ENCODE results near the gene AQP10. TPM values are rescaled to one million over a fixed set of nuclear protein-coding genes. Genes with fewer than 3 reads are reported as not detected.
"Not testable (repeated sequence)": the region's sequence is repeated elsewhere in the genome, so short reads cannot be mapped to it uniquely, and the experiment has no call there.

AQP10 gene
- total RNA-seq, 2 experiments from 2014 or later = not detected

GRCh38 chr1:154301582-154301981, 19.3 kb upstream of the AQP10 start:
- Histone ChIP-seq H4K20me1 (ENCODE audit: insufficient read depth, low read length) (no peaks in the 10 kb centered on the region), H3K9me3 (ENCODE audit: low read length) (no peaks in the 10 kb centered on the region), H3K4me2 (ENCODE audit: low read length) (no peak overlapping the region), H3K36me3 (ENCODE audit: insufficient read depth, low read length) (no peaks in the 10 kb centered on the region), H3K27ac (ENCODE audit: low read depth, low read length, poor library complexity, severe bottlenecking) (no peak overlapping the region), H3K4me3 (ENCODE audit: low read depth, low read length, poor library complexity, severe bottlenecking) (no peak overlapping the region), H2AFZ (ENCODE audit: low read length) (no peak overlapping the region), H3K4me1 (ENCODE audit: insufficient read depth, low read length, poor library complexity, severe bottlenecking) (no peaks in the 10 kb centered on the region), H3K79me2 (ENCODE audit: insufficient read depth, low read depth, low read length) (no peaks in the 10 kb centered on the region), H3K9me2 (ENCODE audit: insufficient read depth, low read length) (no peaks in the 10 kb centered on the region)
- CTCF ChIA-PET (ENCODE audit: unreplicated experiment) = no interaction called here
- BruUV-seq (replicated peaks) = no TSS peak
- TF ChIP-seq EZH2phosphoT487 (IDR thresholded peaks at IDR 0.05; ENCODE audit: borderline replicate concordance, low read depth, low read length) (no peak), CTCF (conservative IDR thresholded peaks at IDR 0.05; ENCODE audit: low read length) (no peak)
- intact Hi-C loops (cut with micrococcal nuclease; ENCODE audit: unreplicated experiment) = no loop called here
- DNase-seq (ENCODE audit: low spot score) = no peak
- POLR2A ChIA-PET = no interaction called here

- Histone ChIP-seq H3K4me2 (ENCODE audit: low read length) (no peak overlapping the region), H4K20me1 (ENCODE audit: insufficient read depth, low read length) (no peaks in the 10 kb centered on the region), H3K9me3 (ENCODE audit: low read length) (no peaks in the 10 kb centered on the region), H3K4me1 (ENCODE audit: insufficient read depth, low read length, poor library complexity, severe bottlenecking) (no peaks in the 10 kb centered on the region), H3K79me2 (ENCODE audit: insufficient read depth, low read depth, low read length) (no peaks in the 10 kb centered on the region), H3K9me2 (ENCODE audit: insufficient read depth, low read length) (no peaks in the 10 kb centered on the region), H3K27ac (ENCODE audit: low read depth, low read length, poor library complexity, severe bottlenecking) (no peak overlapping the region), H3K36me3 (ENCODE audit: insufficient read depth, low read length) (no peaks in the 10 kb centered on the region), H2AFZ (ENCODE audit: low read length) (no peak overlapping the region), H3K4me3 (ENCODE audit: low read depth, low read length, poor library complexity, severe bottlenecking) (no peak overlapping the region)
- ChIA-PET CTCF (ENCODE audit: unreplicated experiment) (no interaction called here), POLR2A (interaction anchor here (0.7 kb wide), 1 partner anchor 392 kb away, joined by 5 read pairs; no protein-coding TSS in a partner anchor)
- DNase-seq (ENCODE audit: low spot score) = no peak
- BruUV-seq (replicated peaks) = no TSS peak
- no peak for TF ChIP-seq CTCF (conservative IDR thresholded peaks at IDR 0.05; ENCODE audit: low read length)
- no peak for TF ChIP-seq EZH2phosphoT487 (IDR thresholded peaks at IDR 0.05; ENCODE audit: borderline replicate concordance, low read depth, low read length)
- intact Hi-C loops (cut with micrococcal nuclease; ENCODE audit: unreplicated experiment) = no loop called here
These were observed 16.1 kb upstream of the AQP10 start for GRCh38 chr1:154304664-154305337.

- BruUV-seq (replicated peaks) = no TSS peak
- Histone ChIP-seq H3K9me3 (ENCODE audit: low read length) (no peaks in the 10 kb centered on the region), H3K4me1 (ENCODE audit: insufficient read depth, low read length, poor library complexity, severe bottlenecking) (no peaks in the 10 kb centered on the region), H3K9me2 (ENCODE audit: insufficient read depth, low read length) (no peaks in the 10 kb centered on the region), H4K20me1 (ENCODE audit: insufficient read depth, low read length) (no peaks in the 10 kb centered on the region), H3K36me3 (ENCODE audit: insufficient read depth, low read length) (no peaks in the 10 kb centered on the region), H2AFZ (ENCODE audit: low read length) (no peak overlapping the region), H3K79me2 (ENCODE audit: insufficient read depth, low read depth, low read length) (no peaks in the 10 kb centered on the region), H3K4me2 (ENCODE audit: low read length) (no peak overlapping the region), H3K4me3 (ENCODE audit: low read depth, low read length, poor library complexity, severe bottlenecking) (no peak overlapping the region), H3K27ac (ENCODE audit: low read depth, low read length, poor library complexity, severe bottlenecking) (no peak overlapping the region)
- DNase-seq (ENCODE audit: low spot score) = no peak
- intact Hi-C loops (cut with micrococcal nuclease; ENCODE audit: unreplicated experiment) = no loop called here
- CTCF ChIA-PET (ENCODE audit: unreplicated experiment) = no interaction called here
- POLR2A ChIA-PET = no interaction called here
- TF ChIP-seq EZH2phosphoT487 (IDR thresholded peaks at IDR 0.05; ENCODE audit: borderline replicate concordance, low read depth, low read length) = no peak
These were observed 14.7 kb upstream of the AQP10 start for GRCh38 chr1:154306151-154306550.

- H3K4me1 ChIP-seq (ENCODE audit: insufficient read depth, low read length, poor library complexity, severe bottlenecking); CTCF ChIA-PET (ENCODE audit: unreplicated experiment); H4K20me1 ChIP-seq (ENCODE audit: insufficient read depth, low read length); intact Hi-C loops (cut with micrococcal nuclease; ENCODE audit: unreplicated experiment); H3K36me3 ChIP-seq (ENCODE audit: insufficient read depth, low read length); BruUV-seq (replicated peaks); H3K4me2 ChIP-seq (ENCODE audit: low read length); DNase-seq (ENCODE audit: low spot score); H3K27ac ChIP-seq (ENCODE audit: low read depth, low read length, poor library complexity, severe bottlenecking); H2AFZ ChIP-seq (ENCODE audit: low read length); H3K9me3 ChIP-seq (ENCODE audit: low read length); H3K4me3 ChIP-seq (ENCODE audit: low read depth, low read length, poor library complexity, severe bottlenecking); H3K9me2 ChIP-seq (ENCODE audit: insufficient read depth, low read length); H3K79me2 ChIP-seq (ENCODE audit: insufficient read depth, low read depth, low read length): not testable (repeated sequence)
- POLR2A ChIA-PET = interaction anchor here (0.6 kb wide), 1 partner anchor 348 kb away, joined by 3 read pairs; no protein-coding TSS in a partner anchor
These were observed 13.1 kb upstream of the AQP10 start for GRCh38 chr1:154307670-154308270.

- POLR2A ChIA-PET = interaction anchor here (0.7 kb wide), 2 partner anchors 1005 to 1537 kb away, joined by 4 to 5 read pairs; no protein-coding TSS in a partner anchor
- H3K79me2 ChIP-seq (ENCODE audit: insufficient read depth, low read depth, low read length); H3K36me3 ChIP-seq (ENCODE audit: insufficient read depth, low read length); H3K9me3 ChIP-seq (ENCODE audit: low read length); H4K20me1 ChIP-seq (ENCODE audit: insufficient read depth, low read length); H3K4me2 ChIP-seq (ENCODE audit: low read length); H3K9me2 ChIP-seq (ENCODE audit: insufficient read depth, low read length); H2AFZ ChIP-seq (ENCODE audit: low read length); BruUV-seq (replicated peaks); CTCF ChIA-PET (ENCODE audit: unreplicated experiment); H3K4me1 ChIP-seq (ENCODE audit: insufficient read depth, low read length, poor library complexity, severe bottlenecking); H3K27ac ChIP-seq (ENCODE audit: low read depth, low read length, poor library complexity, severe bottlenecking); intact Hi-C loops (cut with micrococcal nuclease; ENCODE audit: unreplicated experiment); DNase-seq (ENCODE audit: low spot score); H3K4me3 ChIP-seq (ENCODE audit: low read depth, low read length, poor library complexity, severe bottlenecking): not testable (repeated sequence)
These were observed 11.8 kb upstream of the AQP10 start for GRCh38 chr1:154309136-154309535.
